ENCODE measurements around the gene SUPT4H1.

The SUPT4H1 gene

DNA sequence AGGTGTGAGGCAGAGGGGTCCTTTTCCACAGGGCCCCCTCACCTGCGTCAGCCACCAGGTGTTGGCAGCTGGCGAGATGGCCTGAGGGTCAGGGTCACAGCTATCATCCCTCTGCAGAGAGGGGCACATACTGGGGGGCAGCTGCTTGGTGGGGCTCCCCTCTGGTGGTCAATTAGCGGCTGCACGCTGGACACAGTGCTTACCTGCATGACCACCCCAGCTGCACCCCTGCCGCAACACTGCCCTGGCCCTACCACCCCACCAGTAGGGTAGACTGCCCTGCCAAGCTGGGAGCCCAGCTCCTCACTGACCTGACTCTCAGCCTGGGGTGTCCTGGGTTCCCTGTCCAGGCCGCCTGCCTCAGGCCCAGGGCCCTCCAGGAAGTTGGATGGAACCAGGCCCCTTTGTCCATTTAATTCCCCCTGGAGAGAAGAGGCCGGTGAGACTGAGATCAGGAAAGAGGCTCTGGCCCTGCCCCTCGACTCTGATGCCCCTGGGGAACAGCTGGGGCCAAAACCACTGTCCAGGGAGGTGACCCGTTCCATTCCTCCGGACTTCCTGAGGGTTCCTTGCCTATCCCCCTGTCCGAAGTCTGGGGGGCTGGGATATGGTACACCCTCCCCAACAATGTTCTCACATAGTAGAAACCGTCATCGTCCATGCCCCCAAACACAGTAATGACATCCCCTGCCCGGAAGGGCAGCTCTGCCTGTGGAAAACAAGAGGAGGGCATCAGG, 47.1 kb downstream of the SUPT4H1 start:
- DNase-seq (ENCODE audit: low read depth), result no peak
- TF ChIP-seq, protein P1, sequence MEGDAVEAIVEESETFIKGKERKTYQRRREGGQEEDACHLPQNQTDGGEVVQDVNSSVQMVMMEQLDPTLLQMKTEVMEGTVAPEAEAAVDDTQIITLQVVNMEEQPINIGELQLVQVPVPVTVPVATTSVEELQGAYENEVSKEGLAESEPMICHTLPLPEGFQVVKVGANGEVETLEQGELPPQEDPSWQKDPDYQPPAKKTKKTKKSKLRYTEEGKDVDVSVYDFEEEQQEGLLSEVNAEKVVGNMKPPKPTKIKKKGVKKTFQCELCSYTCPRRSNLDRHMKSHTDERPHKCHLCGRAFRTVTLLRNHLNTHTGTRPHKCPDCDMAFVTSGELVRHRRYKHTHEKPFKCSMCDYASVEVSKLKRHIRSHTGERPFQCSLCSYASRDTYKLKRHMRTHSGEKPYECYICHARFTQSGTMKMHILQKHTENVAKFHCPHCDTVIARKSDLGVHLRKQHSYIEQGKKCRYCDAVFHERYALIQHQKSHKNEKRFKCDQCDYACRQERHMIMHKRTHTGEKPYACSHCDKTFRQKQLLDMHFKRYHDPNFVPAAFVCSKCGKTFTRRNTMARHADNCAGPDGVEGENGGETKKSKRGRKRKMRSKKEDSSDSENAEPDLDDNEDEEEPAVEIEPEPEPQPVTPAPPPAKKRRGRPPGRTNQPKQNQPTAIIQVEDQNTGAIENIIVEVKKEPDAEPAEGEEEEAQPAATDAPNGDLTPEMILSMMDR (IDR thresholded peaks at IDR 0.05; ENCODE audit: low read depth, low read length, missing control alignments), result no peak
- in situ Hi-C loops (cut with HindIII; ENCODE audit: low sequenced_read_pairs), result no loop called here
- no peak overlapping the region for H3K4me3 ChIP-seq (ENCODE audit: low read depth, low read length)

DNA sequence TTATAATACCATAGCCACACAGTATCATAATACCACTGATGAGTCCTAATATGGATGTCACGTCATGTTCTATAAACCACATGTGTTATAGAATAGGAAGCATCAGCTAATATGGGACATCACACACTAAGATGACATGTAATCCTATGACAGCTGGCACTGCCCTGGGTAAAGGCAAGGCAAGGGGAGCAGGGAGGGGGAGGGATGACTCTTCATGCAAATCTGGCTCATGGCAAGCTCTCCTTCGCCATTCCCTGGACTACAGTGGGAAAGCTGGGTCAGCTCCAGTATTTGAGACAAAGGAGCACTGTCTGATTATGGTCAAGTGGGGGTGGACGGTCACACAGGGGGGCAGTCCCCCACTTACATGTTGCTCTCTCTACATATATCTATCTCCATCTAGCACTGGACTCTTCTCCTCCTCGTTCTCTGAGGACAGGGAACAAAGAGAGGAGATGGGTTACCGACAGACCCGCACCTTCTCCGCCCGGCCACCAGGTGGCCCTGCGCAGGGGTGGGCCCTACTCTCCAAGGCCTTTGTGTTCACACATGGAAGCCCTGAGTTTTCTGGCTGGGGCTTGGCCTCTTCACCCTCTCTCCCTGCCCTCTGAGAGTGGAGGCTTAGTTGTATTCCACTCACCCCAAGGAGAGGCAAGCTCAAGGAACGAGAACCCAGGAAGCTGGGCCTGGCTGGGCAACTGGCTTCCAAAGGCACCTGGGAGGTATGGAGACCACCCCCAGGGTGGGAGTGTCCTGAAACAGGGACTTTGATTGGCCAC, 47.8 kb downstream of the SUPT4H1 start:
- TF ChIP-seq, protein P1 (IDR thresholded peaks at IDR 0.05; ENCODE audit: low read depth, low read length, missing control alignments), result peak; percentile 79
- DNase-seq (ENCODE audit: low read depth), result no peak
- H3K4me3 ChIP-seq (ENCODE audit: low read depth, low read length), result no peak overlapping the region
- in situ Hi-C loops (cut with HindIII; ENCODE audit: low sequenced_read_pairs), result no loop called here

DNA sequence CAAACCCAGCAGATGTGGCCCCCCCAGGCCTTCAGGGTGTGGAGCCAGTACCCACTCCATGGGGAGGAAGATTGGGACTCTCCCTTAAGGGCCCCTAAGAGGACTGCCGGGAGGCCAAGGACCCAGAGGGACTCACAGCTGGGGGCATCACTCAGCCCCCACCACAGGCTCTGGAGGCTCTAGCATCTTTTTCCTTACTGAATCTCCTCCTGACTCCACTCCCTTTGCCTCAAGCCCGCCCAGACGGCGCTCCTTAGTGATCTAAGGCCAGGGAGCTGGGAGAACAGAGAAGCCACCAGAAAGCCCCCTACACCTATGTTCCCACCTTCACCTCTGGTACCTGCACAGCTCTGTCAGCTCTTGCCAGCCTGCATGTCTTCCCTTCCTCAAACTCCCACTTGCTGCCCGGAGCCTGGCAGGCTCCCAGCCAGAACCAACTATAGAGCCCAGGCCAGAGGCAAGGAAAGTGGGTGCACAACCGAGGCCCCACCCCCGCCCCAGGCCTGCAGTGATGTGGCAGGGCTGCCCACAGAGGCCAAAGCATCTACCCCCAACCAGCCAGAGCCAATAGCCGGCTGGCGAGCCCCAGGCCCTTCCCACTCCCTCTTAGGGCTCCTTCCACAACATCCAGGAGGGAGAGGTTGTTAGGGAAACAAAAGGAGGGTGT, 48.9 kb downstream of the SUPT4H1 start:
- DNase-seq (ENCODE audit: low read depth), result no peak
- H3K4me3 ChIP-seq (ENCODE audit: low read depth, low read length), result no peak overlapping the region
- TF ChIP-seq, protein P1 (IDR thresholded peaks at IDR 0.05; ENCODE audit: low read depth, low read length, missing control alignments), result no peak
- in situ Hi-C loops (cut with HindIII; ENCODE audit: low sequenced_read_pairs), result no loop called here

DNA sequence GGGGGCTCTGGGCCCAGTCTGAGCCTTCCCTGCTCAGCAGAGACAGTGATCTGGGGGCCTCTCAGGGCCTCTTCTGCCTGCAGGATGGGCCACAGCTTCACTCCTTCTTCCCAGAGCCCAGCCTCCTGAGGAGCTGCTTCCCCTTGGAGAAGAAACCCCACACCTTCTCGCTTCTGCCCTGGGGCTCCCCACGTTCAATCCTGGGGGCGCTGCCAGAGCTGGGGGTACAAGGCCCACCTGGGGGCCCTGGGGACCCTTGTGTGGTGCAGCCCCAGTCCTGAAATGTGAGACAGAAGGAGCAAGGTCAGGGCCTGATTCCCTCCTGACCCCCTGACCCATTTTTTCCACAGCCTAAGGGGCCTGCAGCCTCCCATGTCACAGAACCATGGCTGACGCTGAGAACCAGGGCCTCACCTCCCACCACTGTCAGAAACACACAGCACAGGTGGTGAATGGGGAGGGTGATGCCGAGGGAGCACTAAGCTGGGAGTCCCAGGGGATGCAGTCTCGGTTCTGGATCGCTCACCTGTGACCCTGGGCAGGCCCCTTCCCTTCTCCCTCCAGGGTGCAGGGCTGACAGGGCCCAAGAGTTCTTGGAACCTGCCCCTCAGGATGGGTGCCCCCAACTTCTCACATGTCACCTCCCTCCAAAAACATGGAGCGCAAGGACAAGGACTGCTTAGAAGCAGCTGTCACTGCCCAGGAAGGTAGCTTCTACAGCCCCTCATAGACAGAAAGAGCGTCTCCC, 49.7 kb downstream of the SUPT4H1 start:
- no peak for DNase-seq (ENCODE audit: low read depth)
- TF ChIP-seq, protein P1 (IDR thresholded peaks at IDR 0.05; ENCODE audit: low read depth, low read length, missing control alignments), result no peak
- in situ Hi-C loops (cut with HindIII; ENCODE audit: low sequenced_read_pairs), result no loop called here
- H3K4me3 ChIP-seq (ENCODE audit: low read depth, low read length), result no peak overlapping the region

DNA sequence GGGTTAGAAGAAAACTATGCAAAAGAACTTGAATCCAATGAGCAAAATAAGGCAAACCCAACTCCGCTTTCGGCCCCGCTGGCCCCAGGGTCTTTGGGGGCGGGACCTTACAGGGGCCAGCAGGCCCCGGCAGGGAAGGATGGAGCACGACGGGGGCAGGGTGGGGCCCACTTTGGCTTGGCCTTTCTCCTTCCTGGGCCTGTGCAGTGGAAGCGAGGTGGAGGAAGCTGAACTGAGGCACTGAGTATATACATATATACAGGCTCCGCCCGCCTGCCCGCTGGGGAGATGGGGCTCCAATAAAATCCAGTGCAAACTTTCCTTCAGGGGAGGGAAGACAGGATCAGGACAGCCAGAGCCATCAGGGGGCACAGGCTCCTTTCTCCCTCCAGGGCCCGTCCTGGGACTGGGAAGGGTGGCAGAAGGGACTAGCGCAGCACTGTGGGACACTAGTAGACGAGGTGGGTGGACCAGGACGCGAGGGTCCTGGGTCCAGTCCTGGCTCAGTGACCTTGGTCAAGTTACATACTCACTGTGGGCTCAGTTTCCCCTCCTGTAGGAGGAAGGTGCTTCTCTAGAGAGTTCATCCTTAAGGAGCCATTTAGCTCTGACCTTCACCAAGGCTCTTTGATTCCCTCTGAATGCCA, 50.4 kb downstream of the SUPT4H1 start:
- DNase-seq (ENCODE audit: low read depth), result no peak
- in situ Hi-C loops (cut with HindIII; ENCODE audit: low sequenced_read_pairs), result no loop called here
- TF ChIP-seq, protein P1 (IDR thresholded peaks at IDR 0.05; ENCODE audit: low read depth, low read length, missing control alignments), result no peak
- no peak overlapping the region for H3K4me3 ChIP-seq (ENCODE audit: low read depth, low read length)

All from astrocyte of the cerebellum (primary cell).